Liver (tissue), 9 donors: ENCODE results near the gene IZUMO1. TPM values are rescaled to one million over a fixed set of nuclear protein-coding genes. Genes with fewer than 3 reads are reported as not detected.
"Not testable (repeated sequence)": the region's sequence is repeated elsewhere in the genome, so short reads cannot be mapped to it uniquely, and the experiment has no call there.

Experiments used
- DNase-seq: peaks from one replicate; pipeline ENCODE4 v3.0.0-alpha.2; 2017; ENCODE audit warnings: low spot score
- H3K27ac ChIP-seq, 2 donors: one replicate each; pipeline ENCODE4 v1.7.0; 2013; ENCODE audit warnings: inconsistent platforms in 2 of 2, low read length in 2 of 2, control low read depth in 1 of 2, low read depth in 1 of 2, mild to moderate bottlenecking in 1 of 2
- H3K27me3 ChIP-seq, 4 donors: one replicate each; pipeline versions ENCODE4 v1.6.1 to v1.7.0; 2013; ENCODE audit warnings: low read length in 3 of 4, inconsistent platforms in 1 of 4, mild to moderate bottlenecking in 1 of 4, moderate library complexity in 1 of 4; ENCODE audit not compliant: control insufficient read depth in 4 of 4, insufficient read depth in 4 of 4
- H3K36me3 ChIP-seq, 4 donors: one replicate each; pipeline versions ENCODE4 v1.6.1 to v1.7.0; 2013; ENCODE audit warnings: low read length in 3 of 4, mild to moderate bottlenecking in 3 of 4, low read depth in 1 of 4, moderate library complexity in 1 of 4; ENCODE audit not compliant: control insufficient read depth in 4 of 4, insufficient read depth in 3 of 4
- H3K4me1 ChIP-seq, 4 donors: one replicate each; pipeline versions ENCODE4 v1.6.1 to v1.7.0; 2013; ENCODE audit warnings: low read length in 3 of 4, mild to moderate bottlenecking in 3 of 4, moderate library complexity in 1 of 4; ENCODE audit not compliant: control insufficient read depth in 4 of 4, insufficient read depth in 4 of 4
- H3K4me3 ChIP-seq, 3 donors: one replicate each; pipeline versions ENCODE4 v1.6.1 to v1.7.0; 2013; ENCODE audit warnings: low read length in 3 of 3, control low read depth in 1 of 3, low read depth in 1 of 3, mild to moderate bottlenecking in 1 of 3
- H3K9ac ChIP-seq, 2 donors: one replicate each; pipeline ENCODE4 v1.7.0; 2013; ENCODE audit warnings: low read length in 2 of 2, mild to moderate bottlenecking in 2 of 2, moderate library complexity in 2 of 2, control low read depth in 1 of 2, low read depth in 1 of 2
- H3K9me3 ChIP-seq, 4 donors: one replicate each; pipeline versions ENCODE4 v1.6.1 to v1.7.0; 2013; ENCODE audit warnings: low read length in 3 of 4; ENCODE audit not compliant: control insufficient read depth in 4 of 4
- EGR1 ChIP-seq, 2 donors: IDR thresholded peaks; 2 replicates each; pipeline ENCODE4 v1.6.1; 2016 to 2018; ENCODE audit warnings: antibody characterized with exemption in 2 of 2, low read depth in 2 of 2
- FOXA1 ChIP-seq: IDR thresholded peaks from 2 replicates; pipeline ENCODE4 v1.6.1; 2016; ENCODE audit warnings: antibody characterized with exemption
- FOXA2 ChIP-seq: IDR thresholded peaks from 2 replicates; pipeline ENCODE4 v1.6.1; 2016; ENCODE audit warnings: antibody characterized with exemption
- GABPA ChIP-seq, 2 donors: IDR thresholded peaks in 1 of 2; conservative IDR thresholded peaks in 1 of 2; 2 replicates each; pipeline ENCODE4 v1.6.1; 2016; ENCODE audit warnings: antibody characterized with exemption in 2 of 2, mild to moderate bottlenecking in 1 of 2, moderate library complexity in 1 of 2
- HNF4A ChIP-seq, 2 donors: conservative IDR thresholded peaks; 2 replicates each; pipeline ENCODE4 v1.6.1; 2016; ENCODE audit warnings: antibody characterized with exemption in 2 of 2, mild to moderate bottlenecking in 2 of 2
- HNF4G ChIP-seq: IDR thresholded peaks from 2 replicates; pipeline ENCODE4 v1.6.1; 2016; ENCODE audit warnings: antibody characterized with exemption
- JUND ChIP-seq, 2 donors: IDR thresholded peaks; 2 replicates each; pipeline ENCODE4 v1.6.1; 2016; ENCODE audit warnings: antibody characterized with exemption in 2 of 2
- NR2F2 ChIP-seq: IDR thresholded peaks from 2 replicates; pipeline ENCODE4 v1.6.1; 2016; ENCODE audit warnings: antibody characterized with exemption
- RAD21 ChIP-seq, 2 donors: IDR thresholded peaks; 2 replicates each; pipeline ENCODE4 v1.6.1; 2016; ENCODE audit warnings: antibody characterized with exemption in 2 of 2, mild to moderate bottlenecking in 2 of 2
- RXRA ChIP-seq, 2 donors: IDR thresholded peaks; 2 replicates each; pipeline ENCODE4 v1.6.1; 2017 to 2018; ENCODE audit warnings: antibody characterized with exemption in 2 of 2, mild to moderate bottlenecking in 1 of 2
- SP1 ChIP-seq: IDR thresholded peaks from 2 replicates; pipeline ENCODE4 v1.6.1; 2018; ENCODE audit warnings: antibody characterized with exemption, mild to moderate bottlenecking
- TAF1 ChIP-seq: conservative IDR thresholded peaks from 2 replicates; pipeline ENCODE4 v1.6.1; 2016; ENCODE audit warnings: antibody characterized with exemption, mild to moderate bottlenecking
- YY1 ChIP-seq: IDR thresholded peaks from 2 replicates; pipeline ENCODE4 v1.6.1; 2016; ENCODE audit warnings: antibody characterized with exemption, mild to moderate bottlenecking
- WGBS: extraction: QIAGEN DNeasy Blood & Tissue Kit; methylation state at CpG from one replicate; pipeline ENCODE4 v1.1.7; 2013; 5-methylcytosine and 5-hydroxymethylcytosine counted together
- polyA plus RNA-seq, 2 donors: library from polyadenylated mRNA; stranded (reverse) in 1 of 2; unstranded in 1 of 2; fragments of 200-250 nt in 1 of 2; fragments of >200 nt in 1 of 2; fragmentation: Nextera tagmentation in 1 of 2; extraction: Ambion mirVana in 1 of 2; gene quantifications; one replicate each; pipeline versions ENCODE4 v1.2.1 to v1.2.3, GENCODE V29; 2013 to 2015
- total RNA-seq, 2 donors: library from RNA; depleted of rRNA; stranded (reverse); fragments of >200 nt; gene quantifications; one replicate each; pipeline ENCODE4 v1.2.3, GENCODE V29; 2014
- TF ChIP-seq, protein P1 (sequence below): IDR thresholded peaks from 2 replicates; pipeline ENCODE4 v1.6.1; 2016; ENCODE audit warnings: antibody characterized with exemption
- TF ChIP-seq, protein P2 (sequence below): IDR thresholded peaks from 2 replicates; pipeline ENCODE4 v1.6.1; 2016; ENCODE audit warnings: antibody characterized with exemption, mild to moderate bottlenecking
- TF ChIP-seq, protein P3 (sequence below): fragments of 150-350 bp; IDR thresholded peaks from 2 replicates; pipeline ENCODE4 v1.5.1; 2017; ENCODE audit warnings: improper control_type of control experiment, low read depth, low read length; ENCODE audit not compliant: missing input control
- TF ChIP-seq, protein P4 (sequence below): IDR thresholded peaks from 2 replicates; pipeline ENCODE4 v1.6.1; 2016; ENCODE audit warnings: antibody characterized with exemption
- TF ChIP-seq, protein P5 (sequence below): IDR thresholded peaks from 2 replicates; pipeline ENCODE4 v1.6.1; 2016; ENCODE audit warnings: antibody characterized with exemption
- donor health status: healthy.
- donor health status: healthy.
- donor health status: healthy.
- donor health status: healthy.
- donor health status: healthy.

IZUMO1 gene
- total and polyA plus RNA-seq, 4 donors, result 0.33 to 0.47 TPM; not detected in 2

DNA sequence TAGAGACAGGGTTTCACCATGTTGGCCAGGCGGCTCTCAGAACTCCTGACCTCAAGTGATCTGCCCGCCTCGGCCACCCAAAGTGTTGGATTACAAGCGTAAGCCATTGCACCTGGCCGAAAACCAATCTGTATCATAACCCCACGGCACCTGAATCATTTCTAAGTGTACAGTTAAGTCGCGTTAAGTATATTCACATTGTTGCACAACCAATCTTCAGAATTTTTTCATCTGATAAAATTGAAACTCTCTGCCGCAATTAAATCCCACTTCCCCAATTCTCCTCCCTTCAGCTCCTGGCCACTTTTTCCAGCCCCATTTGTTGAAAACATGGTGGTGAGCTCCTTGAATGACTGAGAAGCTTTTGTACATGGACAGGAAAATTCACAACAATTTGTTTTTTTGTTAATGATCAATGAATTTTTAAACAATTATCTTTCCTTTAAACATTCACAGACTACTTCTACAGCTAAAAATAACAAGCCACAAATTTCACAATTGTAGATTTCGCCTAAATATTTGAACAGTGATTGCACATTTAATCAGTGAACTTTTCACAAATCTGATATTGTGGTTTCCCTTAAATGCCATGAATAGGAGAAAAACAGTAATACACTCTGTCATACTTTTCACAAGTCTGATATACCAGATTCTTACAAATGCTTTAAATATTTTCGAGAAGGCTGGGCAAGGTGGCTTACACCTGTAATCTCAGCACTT lies 22.4 kb upstream of the IZUMO1 start:
- Histone ChIP-seq H3K9me3 (no peaks in the 10 kb centered on the region), H3K9ac (peak overlapping the region in 1 of 2 donors; percentile 75), H3K36me3 (no peaks in the 10 kb centered on the region), H3K4me3 (peak overlapping the region in 1 of 3 donors; percentile 12), H3K4me1 (peaks cover 5 to 35% (median 9%) of the 10 kb centered on the region in 4 donors), H3K27ac (peak overlapping the region; percentile 92 to 99), H3K27me3 (no peaks in the 10 kb centered on the region)
- no peak for DNase-seq
- TF ChIP-seq SP1 (peak; percentile 80), HNF4A (conservative IDR thresholded peaks at IDR 0.05) (peak; percentile 61 to 69), TAF1 (peak; percentile 47), NR2F2 (no peak), FOXA2 (peak; percentile 41), RAD21 (IDR thresholded peaks at IDR 0.05) (peak; percentile 25 to 42), HNF4G (no peak), GABPA (IDR thresholded peaks at IDR 0.05 in 1 of 2, conservative IDR thresholded peaks at IDR 0.05 in 1 of 2) (no peak), JUND (IDR thresholded peaks at IDR 0.05) (peak in 1 of 2 donors; percentile 77), EGR1 (IDR thresholded peaks at IDR 0.05; ENCODE audit: low read depth in 2 of 2) (peak in 1 of 2 donors; percentile 18), YY1 (peak; percentile 75), RXRA (IDR thresholded peaks at IDR 0.05) (peak; percentile 62 to 84), FOXA1 (no peak)
- TF ChIP-seq, protein P1, sequence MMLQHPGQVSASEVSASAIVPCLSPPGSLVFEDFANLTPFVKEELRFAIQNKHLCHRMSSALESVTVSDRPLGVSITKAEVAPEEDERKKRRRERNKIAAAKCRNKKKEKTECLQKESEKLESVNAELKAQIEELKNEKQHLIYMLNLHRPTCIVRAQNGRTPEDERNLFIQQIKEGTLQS, result no peak
- TF ChIP-seq, protein P2, sequence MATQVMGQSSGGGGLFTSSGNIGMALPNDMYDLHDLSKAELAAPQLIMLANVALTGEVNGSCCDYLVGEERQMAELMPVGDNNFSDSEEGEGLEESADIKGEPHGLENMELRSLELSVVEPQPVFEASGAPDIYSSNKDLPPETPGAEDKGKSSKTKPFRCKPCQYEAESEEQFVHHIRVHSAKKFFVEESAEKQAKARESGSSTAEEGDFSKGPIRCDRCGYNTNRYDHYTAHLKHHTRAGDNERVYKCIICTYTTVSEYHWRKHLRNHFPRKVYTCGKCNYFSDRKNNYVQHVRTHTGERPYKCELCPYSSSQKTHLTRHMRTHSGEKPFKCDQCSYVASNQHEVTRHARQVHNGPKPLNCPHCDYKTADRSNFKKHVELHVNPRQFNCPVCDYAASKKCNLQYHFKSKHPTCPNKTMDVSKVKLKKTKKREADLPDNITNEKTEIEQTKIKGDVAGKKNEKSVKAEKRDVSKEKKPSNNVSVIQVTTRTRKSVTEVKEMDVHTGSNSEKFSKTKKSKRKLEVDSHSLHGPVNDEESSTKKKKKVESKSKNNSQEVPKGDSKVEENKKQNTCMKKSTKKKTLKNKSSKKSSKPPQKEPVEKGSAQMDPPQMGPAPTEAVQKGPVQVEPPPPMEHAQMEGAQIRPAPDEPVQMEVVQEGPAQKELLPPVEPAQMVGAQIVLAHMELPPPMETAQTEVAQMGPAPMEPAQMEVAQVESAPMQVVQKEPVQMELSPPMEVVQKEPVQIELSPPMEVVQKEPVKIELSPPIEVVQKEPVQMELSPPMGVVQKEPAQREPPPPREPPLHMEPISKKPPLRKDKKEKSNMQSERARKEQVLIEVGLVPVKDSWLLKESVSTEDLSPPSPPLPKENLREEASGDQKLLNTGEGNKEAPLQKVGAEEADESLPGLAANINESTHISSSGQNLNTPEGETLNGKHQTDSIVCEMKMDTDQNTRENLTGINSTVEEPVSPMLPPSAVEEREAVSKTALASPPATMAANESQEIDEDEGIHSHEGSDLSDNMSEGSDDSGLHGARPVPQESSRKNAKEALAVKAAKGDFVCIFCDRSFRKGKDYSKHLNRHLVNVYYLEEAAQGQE, result peak; percentile 74
- TF ChIP-seq, protein P3, sequence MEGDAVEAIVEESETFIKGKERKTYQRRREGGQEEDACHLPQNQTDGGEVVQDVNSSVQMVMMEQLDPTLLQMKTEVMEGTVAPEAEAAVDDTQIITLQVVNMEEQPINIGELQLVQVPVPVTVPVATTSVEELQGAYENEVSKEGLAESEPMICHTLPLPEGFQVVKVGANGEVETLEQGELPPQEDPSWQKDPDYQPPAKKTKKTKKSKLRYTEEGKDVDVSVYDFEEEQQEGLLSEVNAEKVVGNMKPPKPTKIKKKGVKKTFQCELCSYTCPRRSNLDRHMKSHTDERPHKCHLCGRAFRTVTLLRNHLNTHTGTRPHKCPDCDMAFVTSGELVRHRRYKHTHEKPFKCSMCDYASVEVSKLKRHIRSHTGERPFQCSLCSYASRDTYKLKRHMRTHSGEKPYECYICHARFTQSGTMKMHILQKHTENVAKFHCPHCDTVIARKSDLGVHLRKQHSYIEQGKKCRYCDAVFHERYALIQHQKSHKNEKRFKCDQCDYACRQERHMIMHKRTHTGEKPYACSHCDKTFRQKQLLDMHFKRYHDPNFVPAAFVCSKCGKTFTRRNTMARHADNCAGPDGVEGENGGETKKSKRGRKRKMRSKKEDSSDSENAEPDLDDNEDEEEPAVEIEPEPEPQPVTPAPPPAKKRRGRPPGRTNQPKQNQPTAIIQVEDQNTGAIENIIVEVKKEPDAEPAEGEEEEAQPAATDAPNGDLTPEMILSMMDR, result no peak
- TF ChIP-seq, protein P4, sequence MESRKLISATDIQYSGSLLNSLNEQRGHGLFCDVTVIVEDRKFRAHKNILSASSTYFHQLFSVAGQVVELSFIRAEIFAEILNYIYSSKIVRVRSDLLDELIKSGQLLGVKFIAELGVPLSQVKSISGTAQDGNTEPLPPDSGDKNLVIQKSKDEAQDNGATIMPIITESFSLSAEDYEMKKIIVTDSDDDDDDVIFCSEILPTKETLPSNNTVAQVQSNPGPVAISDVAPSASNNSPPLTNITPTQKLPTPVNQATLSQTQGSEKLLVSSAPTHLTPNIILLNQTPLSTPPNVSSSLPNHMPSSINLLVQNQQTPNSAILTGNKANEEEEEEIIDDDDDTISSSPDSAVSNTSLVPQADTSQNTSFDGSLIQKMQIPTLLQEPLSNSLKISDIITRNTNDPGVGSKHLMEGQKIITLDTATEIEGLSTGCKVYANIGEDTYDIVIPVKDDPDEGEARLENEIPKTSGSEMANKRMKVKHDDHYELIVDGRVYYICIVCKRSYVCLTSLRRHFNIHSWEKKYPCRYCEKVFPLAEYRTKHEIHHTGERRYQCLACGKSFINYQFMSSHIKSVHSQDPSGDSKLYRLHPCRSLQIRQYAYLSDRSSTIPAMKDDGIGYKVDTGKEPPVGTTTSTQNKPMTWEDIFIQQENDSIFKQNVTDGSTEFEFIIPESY, result peak; percentile 54
- TF ChIP-seq, protein P5, sequence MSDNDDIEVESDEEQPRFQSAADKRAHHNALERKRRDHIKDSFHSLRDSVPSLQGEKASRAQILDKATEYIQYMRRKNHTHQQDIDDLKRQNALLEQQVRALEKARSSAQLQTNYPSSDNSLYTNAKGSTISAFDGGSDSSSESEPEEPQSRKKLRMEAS, result peak; percentile 49
- WGBS, result 25% methylated on average over 11 of the region's 11 CpGs

DNA sequence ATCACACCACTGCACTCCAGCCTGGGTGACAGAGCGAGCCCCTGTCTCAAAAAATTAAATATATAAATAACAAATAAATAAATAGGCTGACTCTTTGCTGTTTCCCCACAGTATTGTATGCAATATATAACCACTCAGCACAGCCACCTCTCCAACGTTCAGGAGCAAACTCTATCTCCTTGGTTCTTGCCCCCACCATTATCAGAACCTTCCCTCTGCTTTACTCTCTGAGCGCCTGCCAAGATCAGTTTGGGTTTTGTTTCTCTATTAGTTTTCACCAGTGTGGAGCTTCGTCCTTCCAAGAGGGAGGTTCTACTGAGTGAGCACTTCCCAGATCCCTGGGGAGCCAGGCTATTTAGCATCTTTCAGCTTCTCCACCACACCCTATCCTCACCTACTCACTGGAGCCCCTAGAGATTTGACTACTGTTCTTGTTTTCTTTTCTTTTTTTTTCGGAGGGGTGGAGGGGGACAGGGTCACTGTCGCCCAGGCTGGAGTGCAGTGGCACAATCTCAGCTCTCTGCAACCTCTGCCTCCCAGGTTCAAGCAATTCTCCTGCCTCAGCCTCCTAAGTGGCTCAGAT lies 21.6 kb upstream of the IZUMO1 start:
- H3K27ac ChIP-seq, result peak overlapping the region; percentile 92 to 99
- H3K4me1 ChIP-seq, result peaks cover 5 to 34% (median 9%) of the 10 kb centered on the region in 4 donors
- WGBS, result 37% methylated on average over 6 of the region's 6 CpGs
- DNase-seq, H3K27me3 ChIP-seq, H3K9me3 ChIP-seq, H3K4me3 ChIP-seq, H3K36me3 ChIP-seq: not testable (repeated sequence)
- H3K9ac ChIP-seq, result peak overlapping the region in 1 of 2 donors; percentile 21

DNA sequence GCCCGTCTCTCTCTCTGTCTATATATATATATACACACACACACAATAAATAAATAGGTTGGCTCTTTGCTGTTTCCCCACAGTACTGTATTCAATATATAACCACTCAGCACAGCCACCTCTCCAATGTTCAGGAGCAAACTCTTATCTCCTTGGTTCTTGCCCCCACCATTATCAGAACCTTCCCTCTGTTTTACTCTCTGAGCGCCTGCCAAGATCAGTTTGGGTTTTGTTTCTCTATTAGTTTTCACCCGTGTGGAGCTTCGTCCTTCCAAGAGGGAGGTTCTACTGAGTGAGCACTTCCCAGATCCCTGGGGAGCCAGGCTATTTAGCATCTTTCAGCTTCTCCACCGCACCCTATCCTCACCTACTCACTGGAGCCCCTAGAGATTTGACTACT lies 19.1 kb upstream of the IZUMO1 start:
- not testable (repeated sequence) for DNase-seq

More for the DNA sequence above, 19.1 kb upstream of the IZUMO1 start:
- H3K4me1 ChIP-seq, result peaks cover 0 to 24% (median 5%) of the 10 kb centered on the region in 4 donors
- not testable (repeated sequence) for H3K4me3 ChIP-seq, H3K27me3 ChIP-seq, H3K9ac ChIP-seq, H3K27ac ChIP-seq, H3K9me3 ChIP-seq, H3K36me3 ChIP-seq
- 35% methylated on average over 5 of the region's 5 CpGs for WGBS
